GM20431 (cell line): ENCODE measurements around the gene SPACDR.
"Not testable (repeated sequence)": the region's sequence is repeated elsewhere in the genome, so short reads cannot be mapped to it uniquely, and the experiment has no call there.

ENCODE experiments used
- in situ Hi-C: fragments of 300-500 bp; cut with MseI, MboI; formaldehyde crosslinking; loops from one replicate; pipeline ENCODE4 v1.15.0; 2020; ENCODE audit warnings: low sequenced_read_pairs; ENCODE audit not compliant: unreplicated experiment

SPACDR gene, protein sequence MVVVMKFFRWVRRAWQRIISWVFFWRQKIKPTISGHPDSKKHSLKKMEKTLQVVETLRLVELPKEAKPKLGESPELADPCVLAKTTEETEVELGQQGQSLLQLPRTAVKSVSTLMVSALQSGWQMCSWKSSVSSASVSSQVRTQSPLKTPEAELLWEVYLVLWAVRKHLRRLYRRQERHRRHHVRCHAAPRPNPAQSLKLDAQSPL

DNA sequence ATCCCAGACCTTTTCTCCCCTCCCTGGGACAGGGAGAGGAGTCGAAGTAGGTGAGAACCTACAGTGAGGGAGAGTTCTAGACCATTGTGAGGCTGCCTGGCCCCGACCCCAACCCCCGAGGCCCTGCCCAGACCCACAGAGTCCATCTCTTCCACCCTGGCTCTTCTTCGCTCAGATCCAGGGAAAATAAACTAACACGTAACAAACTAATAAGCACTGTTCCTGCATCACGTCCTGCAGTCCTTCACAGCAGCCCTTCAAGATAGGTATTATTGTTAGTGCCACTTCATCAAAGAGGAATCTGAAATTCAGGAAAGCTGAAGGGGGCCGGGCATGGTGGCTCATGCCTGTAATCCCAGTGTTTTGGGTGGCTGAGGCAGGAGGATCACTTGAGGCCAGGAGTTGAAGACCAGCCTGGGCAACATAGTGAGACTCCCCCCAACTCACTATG is at the start of gene SPACDR:
TSS of gene SPACDR (minus strand) at position 51 of the 451 bp plus-strand sequence. CDS start 235 bp downstream, outside the sequence.
- in situ Hi-C loops = no loop called here

- in situ Hi-C loops = no loop called here
Observed at GRCh38 chr7:100513212-100513810, 49.3 kb upstream of the SPACDR start.

GRCh38 chr7:100510437-100511239 is 46.6 kb upstream of the SPACDR start:
- in situ Hi-C loops = no loop called here

DNA sequence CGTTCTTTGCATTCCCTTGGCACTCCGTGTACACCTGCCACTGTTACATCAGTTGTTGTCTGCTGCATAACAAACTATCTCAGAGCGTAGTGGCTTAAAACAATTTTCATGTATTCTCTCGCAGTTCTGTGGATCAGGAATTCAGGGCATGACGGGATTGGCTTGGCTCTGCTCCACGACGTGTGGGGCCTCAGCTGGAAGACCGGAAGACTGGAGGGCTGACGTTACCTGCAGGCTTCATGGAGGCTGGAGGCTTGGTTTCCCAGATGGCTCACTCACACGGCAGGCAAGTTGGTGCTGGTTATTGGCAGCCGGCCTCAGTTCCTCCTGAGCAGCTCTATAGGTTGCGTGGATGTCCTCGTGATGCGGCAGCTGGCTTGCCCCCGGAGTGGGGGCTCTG is 45.2 kb upstream of the SPACDR start:
- in situ Hi-C loops = no loop called here

- in situ Hi-C loops = no loop called here
Observed at GRCh38 chr7:100506356-100506923, 42.4 kb upstream of the SPACDR start.

GRCh38 chr7:100504887-100505611 is 41.0 kb upstream of the SPACDR start:
- in situ Hi-C loops = no loop called here

GRCh38 chr7:100504031-100504430 is 40.0 kb upstream of the SPACDR start:
- in situ Hi-C loops = not testable (repeated sequence)

DNA sequence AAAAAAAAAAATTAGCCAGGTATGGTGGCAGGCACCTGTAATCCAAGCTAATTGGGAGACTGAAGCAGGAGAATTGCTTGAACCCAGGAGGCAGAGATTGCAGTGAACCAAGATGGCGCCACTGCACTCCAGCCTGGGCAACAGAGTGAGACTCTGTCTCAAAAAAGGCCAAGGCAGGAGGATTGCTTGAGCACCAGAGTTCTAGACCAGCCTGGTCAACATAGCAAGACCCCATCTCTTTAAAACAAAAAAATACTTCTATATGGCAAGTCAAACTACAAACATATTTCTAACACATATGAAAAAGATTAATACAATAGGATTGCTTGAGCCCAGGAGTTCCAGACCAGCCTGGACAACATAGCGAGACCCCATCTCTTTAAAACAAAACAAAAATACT is 36.7 kb upstream of the SPACDR start:
- in situ Hi-C loops = not testable (repeated sequence)

DNA sequence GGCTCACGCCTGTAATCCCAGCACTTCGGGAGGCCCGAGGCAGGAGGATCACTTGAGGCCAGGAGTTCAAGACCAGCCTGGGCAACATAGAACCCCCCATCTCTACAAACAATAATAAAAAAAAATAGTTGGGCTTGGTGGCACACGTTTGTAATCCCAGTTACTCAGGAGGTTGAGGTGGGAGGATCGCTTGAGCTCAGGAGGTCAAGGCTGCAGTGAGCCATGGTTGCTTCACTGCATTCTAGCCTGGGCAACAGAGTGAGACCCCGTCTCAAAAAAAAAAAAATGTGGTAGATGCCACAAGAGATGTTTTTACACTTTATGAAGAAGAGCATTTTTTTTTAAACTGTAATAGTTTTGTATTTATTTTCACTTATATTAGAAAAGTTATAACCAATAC is 32.4 kb upstream of the SPACDR start:
- in situ Hi-C loops = loop anchor here (25.0 kb wide), 1 partner anchor 191 kb away; the partner anchor contains the start of gene GIGYF1

DNA sequence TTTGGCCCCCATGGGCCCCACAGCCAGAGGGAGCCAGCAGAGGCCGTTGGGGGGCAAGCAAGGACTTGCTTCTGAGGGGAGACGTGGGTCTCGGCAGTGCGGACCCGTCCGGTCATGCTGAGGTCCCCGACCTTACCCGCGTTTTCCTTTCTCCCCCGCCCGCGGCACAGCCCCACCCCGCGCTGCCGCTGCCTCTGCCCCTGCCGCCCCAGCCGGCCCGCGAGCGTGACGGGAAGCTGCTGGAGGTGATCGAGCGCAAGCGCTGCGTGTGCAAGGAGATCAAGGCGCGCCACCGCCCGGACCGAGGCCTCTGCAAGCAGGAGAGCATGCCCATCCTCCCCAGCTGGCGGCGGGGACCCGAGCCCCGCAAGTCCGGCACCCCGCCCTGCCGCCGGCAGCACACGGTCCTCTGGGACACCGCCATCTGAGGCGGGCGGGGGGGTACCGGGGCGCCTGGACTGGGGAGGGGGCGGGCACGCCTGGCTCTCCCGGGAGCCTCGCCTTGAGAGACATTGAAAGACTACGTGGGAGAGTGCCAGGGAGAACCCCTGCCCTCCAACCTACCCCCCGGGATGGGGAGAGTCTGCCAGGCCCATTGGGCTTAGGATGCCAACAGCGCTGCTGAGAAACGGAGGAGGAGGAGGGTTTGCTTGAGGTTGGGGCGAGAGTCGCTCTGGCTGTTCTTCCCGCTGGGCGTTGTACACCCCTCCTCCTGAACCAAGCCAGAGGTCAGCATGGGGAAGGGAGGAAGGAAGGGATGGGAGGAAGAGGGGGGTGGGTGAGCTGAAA is 29.6 kb upstream of the SPACDR start:
- in situ Hi-C loops = loop anchor here (25.0 kb wide), 1 partner anchor 194 kb away; the partner anchor contains the start of gene GIGYF1

GRCh38 chr7:100492738-100493475 is 28.8 kb upstream of the SPACDR start:
- in situ Hi-C loops = loop anchor here (25.0 kb wide), 1 partner anchor 194 kb away; the partner anchor contains the start of gene GIGYF1

GRCh38 chr7:100491192-100491578 is 27.1 kb upstream of the SPACDR start:
- in situ Hi-C loops = loop anchor here (25.0 kb wide), 1 partner anchor 196 kb away; the partner anchor contains the start of gene GIGYF1

- in situ Hi-C loops = loop anchor here (25.0 kb wide), 1 partner anchor 197 kb away; the partner anchor contains the start of gene GIGYF1
Observed at GRCh38 chr7:100490483-100491191, 26.6 kb upstream of the SPACDR start.

- in situ Hi-C loops = loop anchor here (10.0 to 25.0 kb wide), 2 partner anchors 65 to 197 kb away; partner anchors contain the start of gene GIGYF1
Observed at GRCh38 chr7:100489824-100490223, 25.8 kb upstream of the SPACDR start.

DNA sequence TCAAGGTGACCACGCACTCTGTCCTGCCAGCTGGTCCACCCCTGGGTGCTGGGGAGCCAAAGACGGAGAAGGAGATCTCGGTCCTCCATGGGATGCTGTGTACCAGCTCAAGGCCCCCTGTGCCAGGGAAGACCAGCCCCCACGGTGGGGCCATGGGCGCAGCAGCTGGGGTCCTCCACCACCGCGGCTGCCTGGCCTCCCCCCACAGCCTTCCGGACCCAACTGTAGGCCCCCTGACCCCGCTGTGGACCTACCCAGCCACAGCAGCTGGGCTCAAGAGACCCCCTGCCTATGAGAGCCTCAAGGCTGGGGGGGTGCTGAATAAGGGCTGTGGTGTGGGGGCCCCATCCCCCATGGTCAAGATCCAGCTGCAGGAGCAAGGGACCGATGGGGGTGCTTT is 25.1 kb upstream of the SPACDR start:
- in situ Hi-C loops = loop anchor here (10.0 to 25.0 kb wide), 2 partner anchors 66 to 198 kb away; partner anchors contain the start of gene GIGYF1

DNA sequence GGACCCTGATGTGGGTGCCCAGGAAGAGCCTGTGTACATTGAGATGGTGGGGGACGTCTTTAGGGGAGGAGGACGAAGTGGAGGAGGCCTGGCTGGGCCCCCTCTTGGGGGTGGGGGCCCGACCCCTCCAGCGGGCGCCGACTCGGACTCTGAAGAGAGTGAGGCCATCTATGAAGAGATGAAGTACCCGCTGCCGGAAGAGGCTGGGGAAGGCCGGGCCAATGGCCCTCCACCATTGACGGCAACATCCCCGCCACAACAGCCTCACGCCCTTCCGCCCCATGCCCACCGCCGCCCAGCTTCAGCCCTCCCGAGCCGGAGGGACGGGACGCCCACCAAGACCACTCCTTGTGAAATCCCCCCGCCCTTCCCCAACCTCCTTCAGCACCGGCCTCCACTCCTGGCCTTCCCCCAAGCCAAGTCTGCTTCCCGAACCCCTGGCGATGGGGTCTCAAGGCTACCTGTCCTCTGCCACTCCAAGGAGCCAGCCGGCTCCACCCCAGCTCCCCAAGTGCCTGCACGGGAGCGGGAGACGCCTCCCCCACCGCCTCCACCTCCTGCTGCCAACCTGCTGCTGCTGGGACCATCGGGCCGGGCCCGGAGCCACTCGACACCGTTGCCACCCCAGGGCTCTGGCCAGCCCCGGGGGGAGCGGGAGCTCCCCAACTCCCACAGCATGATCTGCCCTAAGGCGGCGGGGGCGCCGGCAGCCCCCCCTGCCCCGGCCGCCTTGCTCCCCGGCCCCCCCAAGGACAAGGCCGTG is 24.5 kb upstream of the SPACDR start:
- in situ Hi-C loops = loop anchor here (10.0 to 25.0 kb wide), 2 partner anchors 66 to 199 kb away; partner anchors contain the start of gene GIGYF1
